HG03045 (cell line): ENCODE results near the gene PLLP.

Experiments
- ATAC-seq: cut with Tn5 transposase; IDR thresholded peaks from one replicate; pipeline ENCODE4 v1.9.1; 2021; ENCODE audit warnings: mild to moderate bottlenecking, moderate library complexity; ENCODE audit not compliant: unreplicated experiment

PLLP gene

DNA sequence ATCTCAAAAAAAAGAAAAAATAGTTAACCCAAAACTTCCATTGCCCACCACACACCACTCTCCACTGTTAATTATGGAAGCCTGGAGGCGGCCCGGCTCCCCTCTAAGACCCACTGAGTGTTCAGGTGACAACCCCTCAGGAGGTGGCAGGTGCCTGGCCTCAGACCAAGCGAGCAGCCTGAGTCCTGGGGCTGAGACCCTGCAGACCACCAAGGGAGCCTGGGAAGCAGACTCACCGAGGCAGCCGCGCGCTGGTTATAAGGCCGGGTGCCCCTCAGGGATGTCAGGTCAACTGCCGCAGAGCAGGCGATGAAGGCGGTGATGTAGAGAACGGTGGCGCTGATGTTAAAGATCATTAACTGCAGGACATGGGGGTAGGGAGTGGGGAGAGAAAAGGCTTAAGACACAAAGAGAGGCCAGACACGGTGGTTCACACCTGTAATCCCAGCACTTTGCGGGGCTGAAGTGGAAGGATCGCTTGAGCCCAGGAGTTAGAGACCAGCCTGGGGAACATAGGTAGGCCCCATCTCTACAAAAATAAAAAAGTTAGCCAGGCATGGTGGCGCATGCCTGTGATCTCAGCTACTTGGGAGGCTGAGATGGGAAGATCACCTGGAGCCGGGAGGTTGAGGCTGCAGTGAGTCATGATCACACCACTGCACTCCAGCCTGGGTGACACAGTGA, 26.1 kb downstream of the PLLP start:
- ATAC-seq, result no peak

GRCh38 chr16:57257455-57258070, 26.9 kb downstream of the PLLP start:
- no peak for ATAC-seq

GRCh38 chr16:57256601-57257395, 27.7 kb downstream of the PLLP start:
- no peak for ATAC-seq

- ATAC-seq, result no peak
These were observed 28.6 kb downstream of the PLLP start for GRCh38 chr16:57255686-57256415.

DNA sequence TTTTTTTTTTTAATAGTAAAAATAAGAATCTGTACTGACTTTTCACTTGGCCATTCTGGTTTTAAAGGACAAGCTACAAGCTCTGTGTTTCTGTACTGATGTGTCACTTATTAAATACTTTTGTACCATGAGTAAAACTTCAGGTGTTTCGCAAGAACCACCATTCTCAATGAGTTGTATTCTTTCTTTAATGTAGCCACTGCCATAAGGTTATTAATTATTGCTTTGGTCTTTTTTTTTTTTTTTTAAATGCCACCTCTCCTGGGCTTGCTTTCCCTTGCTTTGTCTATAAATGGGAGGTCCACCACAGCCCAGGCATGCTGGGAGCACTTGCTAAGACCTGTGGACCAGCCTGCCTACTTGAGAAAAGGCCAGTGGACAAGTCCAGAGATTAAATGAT, 31.0 kb downstream of the PLLP start:
- ATAC-seq, result no peak

- no peak for ATAC-seq
These were observed 32.2 kb downstream of the PLLP start for GRCh38 chr16:57252148-57252721.

DNA sequence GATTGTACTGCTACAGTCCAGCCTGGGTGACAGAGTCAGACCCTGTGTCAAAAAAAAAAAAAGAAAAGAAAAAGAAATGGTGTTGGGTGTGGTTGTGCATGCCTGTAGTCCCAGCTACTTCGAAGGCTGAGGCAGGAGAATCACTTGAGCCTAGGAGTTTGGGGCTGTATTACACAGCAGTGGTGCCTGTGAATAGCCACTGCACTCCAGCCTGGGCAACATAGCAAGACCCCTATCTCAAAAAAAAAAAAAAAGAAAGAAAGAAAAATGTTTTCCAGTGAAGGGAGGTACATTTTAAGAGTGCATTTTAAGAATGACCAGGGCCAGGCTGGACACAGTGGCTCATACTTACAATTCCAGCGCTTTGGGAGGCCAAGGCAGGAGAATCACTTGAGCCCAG, 33.1 kb downstream of the PLLP start:
- no peak for ATAC-seq

DNA sequence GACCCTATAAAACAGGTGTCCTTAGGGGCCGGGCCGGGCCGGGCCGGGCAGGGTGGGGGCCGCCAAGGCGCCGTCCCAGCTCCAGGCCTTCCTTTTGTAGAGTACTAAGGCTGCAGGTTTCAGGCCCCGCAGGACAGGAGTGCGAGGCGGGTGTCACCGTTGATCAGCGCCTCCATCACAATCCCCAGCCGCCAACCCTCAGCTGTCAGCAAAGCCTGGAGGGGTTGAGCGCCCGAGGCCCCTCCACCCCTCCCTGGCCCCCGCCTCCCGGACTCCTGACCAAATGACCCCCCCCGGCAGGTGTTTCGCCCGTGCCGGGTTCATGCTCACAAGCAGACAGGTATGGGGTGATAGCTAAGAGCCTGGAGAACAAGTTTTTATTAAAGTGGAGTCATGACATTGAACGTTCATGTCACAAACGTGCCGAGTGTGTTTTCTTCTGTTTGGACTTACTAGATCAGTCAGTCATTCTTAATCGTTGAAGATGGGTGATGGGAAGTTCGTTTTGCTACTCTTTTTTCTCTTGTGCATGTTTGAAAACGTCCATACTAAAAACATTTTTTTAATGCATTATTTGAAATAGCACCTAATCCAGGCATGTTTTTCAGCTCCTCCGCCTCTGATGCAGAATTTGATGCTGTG, 38.9 kb downstream of the PLLP start:
- no peak for ATAC-seq

- peak; percentile 96 for ATAC-seq
These were observed 39.6 kb downstream of the PLLP start, which contains the start of gene ARL2BP for GRCh38 chr16:57244767-57245471. TSS of gene ARL2BP (plus strand) at chr16:57245259. CDS start at chr16:57245368, 109 bp downstream.

DNA sequence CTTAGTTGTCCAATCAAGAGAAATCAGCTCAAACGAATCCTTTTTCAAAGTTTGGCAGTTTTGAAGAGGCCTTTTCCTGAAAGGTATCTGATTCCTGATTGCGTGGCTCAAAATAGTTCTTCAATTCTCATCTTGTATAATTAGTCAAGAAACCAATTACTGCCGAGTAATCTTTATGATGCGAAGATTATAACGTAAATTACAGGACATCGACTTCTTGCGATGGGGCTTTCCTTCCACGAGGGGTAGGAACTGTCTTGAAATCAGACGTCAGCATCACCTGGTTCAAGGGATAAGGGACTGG, 40.1 kb downstream of the PLLP start:
- peak; percentile 31 for ATAC-seq

DNA sequence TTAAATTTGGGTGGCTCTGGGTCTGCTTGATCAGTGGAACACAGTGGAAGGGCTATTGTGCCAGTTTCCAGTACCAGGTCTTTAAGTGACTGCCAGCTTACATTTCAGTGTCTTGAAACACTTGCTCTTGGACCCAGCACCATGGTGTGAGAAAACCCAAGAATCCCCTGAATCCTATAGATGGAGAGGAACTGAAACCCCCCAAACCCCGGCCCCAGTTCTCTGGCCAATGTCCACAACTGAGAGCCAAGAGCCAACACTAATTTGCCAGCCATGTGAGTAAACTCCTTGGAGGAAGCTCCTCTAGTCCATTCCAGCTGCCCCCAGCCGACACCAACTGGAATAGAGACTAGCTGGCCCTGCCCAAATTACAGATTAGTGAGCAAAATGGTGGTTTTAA, 41.8 kb downstream of the PLLP start:
- no peak for ATAC-seq

- ATAC-seq, result no peak
These were observed 43.6 kb downstream of the PLLP start for GRCh38 chr16:57240851-57241250.

GRCh38 chr16:57239107-57239506, 45.4 kb downstream of the PLLP start:
- no peak for ATAC-seq

DNA sequence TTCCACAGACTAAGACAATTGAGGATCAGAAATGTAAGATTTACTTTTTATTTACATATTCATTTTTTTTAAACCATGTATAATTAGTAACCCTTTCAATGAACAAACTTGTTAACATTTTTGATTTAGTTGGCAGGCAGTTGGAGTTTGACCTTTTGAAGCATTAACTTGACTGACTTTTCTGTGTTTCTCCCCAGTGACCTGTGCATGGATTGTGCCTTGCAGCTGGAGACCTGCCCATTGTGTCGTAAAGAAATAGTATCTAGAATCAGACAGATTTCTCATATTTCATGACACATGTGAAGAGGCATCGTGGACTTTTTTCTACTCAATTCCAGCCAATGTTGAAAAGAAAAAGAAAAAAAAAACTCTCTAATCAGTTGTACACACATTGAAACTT, 45.8 kb downstream of the PLLP start:
- no peak for ATAC-seq

- no peak for ATAC-seq
These were observed 48.5 kb downstream of the PLLP start for GRCh38 chr16:57236022-57236350.

GRCh38 chr16:57235128-57236021, 49.1 kb downstream of the PLLP start:
- ATAC-seq, result no peak

DNA sequence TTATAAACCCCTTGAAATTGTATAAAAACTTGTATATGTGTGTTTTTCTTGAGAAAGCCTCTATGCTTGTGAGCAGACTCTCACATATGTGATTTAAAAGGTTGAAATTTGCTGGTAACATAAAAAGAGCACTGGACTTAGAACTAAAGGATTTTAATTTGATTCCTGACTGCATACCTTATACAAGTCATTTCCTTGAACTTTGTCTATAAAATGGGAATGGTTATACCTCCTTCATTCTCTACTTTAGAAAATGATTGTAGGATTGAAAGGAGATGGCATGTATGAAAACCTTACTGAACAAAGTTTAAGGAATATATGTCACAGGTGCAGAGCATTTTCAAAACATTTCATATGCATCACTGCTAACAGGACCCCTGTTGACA, 49.8 kb downstream of the PLLP start:
- ATAC-seq, result no peak

GRCh38 chr16:57233944-57234706, 50.3 kb downstream of the PLLP start:
- ATAC-seq, result no peak
